Liver (tissue), 3 donors: ENCODE results near the gene CLCN5.

Experiments used
- CTCF ChIP-seq: fragments of 150-350 bp; IDR thresholded peaks from 2 replicates; pipeline ENCODE4 v1.5.1; 2017; ENCODE audit warnings: improper control_type of control experiment, low read depth, low read length; ENCODE audit not compliant: missing input control
- RAD21 ChIP-seq, 2 donors: IDR thresholded peaks; 2 replicates each; pipeline ENCODE4 v1.6.1; 2016; ENCODE audit warnings: antibody characterized with exemption in 2 of 2, mild to moderate bottlenecking in 2 of 2
- SP1 ChIP-seq: IDR thresholded peaks from 2 replicates; pipeline ENCODE4 v1.6.1; 2018; ENCODE audit warnings: antibody characterized with exemption, mild to moderate bottlenecking
- TAF1 ChIP-seq: conservative IDR thresholded peaks from 2 replicates; pipeline ENCODE4 v1.6.1; 2016; ENCODE audit warnings: antibody characterized with exemption, mild to moderate bottlenecking
- YY1 ChIP-seq: IDR thresholded peaks from 2 replicates; pipeline ENCODE4 v1.6.1; 2016; ENCODE audit warnings: antibody characterized with exemption, mild to moderate bottlenecking
- ZBTB33 ChIP-seq: IDR thresholded peaks from 2 replicates; pipeline ENCODE4 v1.6.1; 2016; ENCODE audit warnings: antibody characterized with exemption
- donor health status: healthy.
- donor health status: healthy.

DNA sequence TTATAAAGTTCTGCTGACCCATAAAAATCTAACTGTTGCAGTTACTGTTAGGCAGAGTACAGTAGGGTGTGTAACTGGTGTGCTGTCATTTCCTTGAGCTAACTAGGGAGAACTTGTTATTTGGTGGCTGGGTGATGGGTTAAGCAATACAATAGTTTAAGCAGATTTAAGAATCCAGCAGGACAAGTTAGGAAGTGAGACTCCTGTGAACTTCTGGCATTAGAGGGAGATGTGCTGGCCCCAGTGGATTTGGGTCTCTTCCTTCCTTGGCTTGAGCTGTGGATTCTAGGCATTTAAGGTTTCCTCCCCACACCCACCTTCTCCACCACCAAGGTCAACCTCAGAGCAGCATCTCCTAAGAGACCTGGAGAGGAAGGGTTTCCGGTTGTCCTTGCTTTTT is 70.5 kb downstream of the CLCN5 start:
- TF ChIP-seq SP1 = no peak
- no peak for TF ChIP-seq CTCF
- TF ChIP-seq ZBTB33 = no peak
- no peak for TF ChIP-seq YY1
- TF ChIP-seq RAD21 (IDR thresholded peaks at IDR 0.05) = no peak
- TF ChIP-seq TAF1 = no peak
